Fibroblast of skin of scalp (primary cell): Measurements from ENCODE around the gene EREG.

Experiments used
- DNase-seq: peaks from one replicate; pipeline ENCODE4 v3.0.0-alpha.2; 2013

Gene EREG

GRCh38 chr4:74431113-74431826 is 66.3 kb downstream of the EREG start:
- no peak for DNase-seq

- DNase-seq: no peak
Measured at GRCh38 chr4:74433043-74433442, 68.1 kb downstream of the EREG start.

- DNase-seq: no peak
Measured at GRCh38 chr4:74433541-74434172, 68.7 kb downstream of the EREG start.

GRCh38 chr4:74435296-74435695 is 70.4 kb downstream of the EREG start:
- DNase-seq: no peak

GRCh38 chr4:74437866-74438265 is 72.9 kb downstream of the EREG start:
- no peak for DNase-seq
